ENCODE results near the gene ZNF563.
"Not testable (repeated sequence)": the region's sequence is repeated elsewhere in the genome, so short reads cannot be mapped to it uniquely, and the experiment has no call there.

Gene ZNF563

GRCh38 chr19:12308891-12309290 lies 24.5 kb downstream of the ZNF563 start:
- H3K4me3 ChIP-seq, H3K27ac ChIP-seq: not testable (repeated sequence)

- Histone ChIP-seq H3K27ac (peak overlapping the region in 20 of 21 experiments; percentile 50 to 97 (median 89)), H3K4me3 (peak overlapping the region; percentile 65 to 100 (median 92))
Measured at GRCh38 chr19:12295191-12295590, 38.2 kb downstream of the ZNF563 start.

GRCh38 chr19:12294249-12295158 lies 38.9 kb downstream of the ZNF563 start, which contains the start of gene ZNF44:
TSS of gene ZNF44 (minus strand) at chr19:12294883. CDS start at chr19:12294694, 189 bp downstream.
- Histone ChIP-seq H3K4me3 (peak within 1 kb of the TSS; percentile 65 to 100 (median 92)), H3K27ac (peak within 1 kb of the TSS; percentile 7 to 97 (median 91))

- Histone ChIP-seq H3K27ac (peak overlapping the region; percentile 7 to 97 (median 91)), H3K4me3 (peak overlapping the region; percentile 65 to 100 (median 92))
Measured at GRCh38 chr19:12293777-12294248, 39.6 kb downstream of the ZNF563 start.

DNA sequence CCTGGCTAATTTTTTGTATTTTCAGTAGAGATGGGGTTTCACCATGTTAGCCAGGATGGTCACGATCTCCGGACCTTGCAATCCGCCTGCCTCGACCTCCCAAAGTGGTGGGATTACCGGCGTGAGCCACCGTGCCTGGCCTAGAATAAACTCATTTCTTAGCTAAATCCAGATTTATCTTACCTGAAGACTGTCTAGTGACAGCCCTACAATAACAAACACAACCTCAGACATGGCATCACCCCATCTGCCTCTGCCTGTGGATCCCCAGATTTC lies 43.7 kb downstream of the ZNF563 start:
- peak overlapping the region in 17 of 21 experiments; percentile 5 to 92 (median 78) for H3K27ac ChIP-seq

DNA sequence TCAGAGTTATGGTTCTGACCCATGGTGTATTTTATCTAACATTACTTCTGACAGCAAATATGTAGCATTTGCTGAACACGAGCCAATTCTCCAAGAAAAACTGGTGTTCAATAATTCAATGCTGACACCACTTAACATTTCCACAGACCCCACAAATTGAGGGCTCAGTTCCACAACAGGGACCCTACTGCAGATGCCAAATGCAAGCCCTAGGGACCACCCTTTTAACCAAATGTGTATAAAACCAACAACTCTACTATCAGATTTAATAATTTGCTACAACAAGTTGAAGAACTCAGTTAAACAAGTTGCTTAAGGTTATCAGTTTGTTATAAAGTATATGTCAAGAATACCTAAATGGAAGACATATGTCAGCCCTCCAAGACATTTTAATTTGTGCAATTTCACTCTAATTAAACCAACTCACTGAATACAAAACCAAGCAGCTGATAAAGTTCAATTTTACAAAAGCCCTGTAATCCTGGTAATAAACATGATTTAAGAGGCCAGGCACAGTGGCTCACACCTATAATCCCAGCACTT lies 45.4 kb downstream of the ZNF563 start:
- Histone ChIP-seq H3K27ac (peak overlapping the region in 8 of 21 experiments; percentile 8 to 92 (median 82)), H3K4me3 (no peak overlapping the region)

More for the DNA sequence above, 43.7 kb downstream of the ZNF563 start:
- H3K4me3 ChIP-seq, result no peak overlapping the region

- no peak overlapping the region for H3K4me3 ChIP-seq
- no peak overlapping the region for H3K27ac ChIP-seq
Measured at GRCh38 chr19:12284631-12285030, 48.8 kb downstream of the ZNF563 start.

- H3K27ac ChIP-seq, result no peak overlapping the region
- no peak overlapping the region for H3K4me3 ChIP-seq
Measured at GRCh38 chr19:12284226-12284625, 49.2 kb downstream of the ZNF563 start.

- H3K4me3 ChIP-seq, result no peak overlapping the region
- no peak overlapping the region for H3K27ac ChIP-seq
Measured at GRCh38 chr19:12278713-12279112, 54.7 kb downstream of the ZNF563 start.

GRCh38 chr19:12272980-12273901 lies 60.2 kb downstream of the ZNF563 start:
- Histone ChIP-seq H3K4me3 (no peak overlapping the region), H3K27ac (no peak overlapping the region)

GRCh38 chr19:12272386-12272785 lies 61.0 kb downstream of the ZNF563 start:
- Histone ChIP-seq H3K4me3 (no peak overlapping the region), H3K27ac (no peak overlapping the region)

GRCh38 chr19:12270854-12271253 lies 62.6 kb downstream of the ZNF563 start:
- Histone ChIP-seq H3K27ac (no peak overlapping the region), H3K4me3 (no peak overlapping the region)

Measured in skin epidermis (tissue), 12 donors.